ENCODE measurements around the gene TNFRSF12A.

Gene TNFRSF12A

DNA sequence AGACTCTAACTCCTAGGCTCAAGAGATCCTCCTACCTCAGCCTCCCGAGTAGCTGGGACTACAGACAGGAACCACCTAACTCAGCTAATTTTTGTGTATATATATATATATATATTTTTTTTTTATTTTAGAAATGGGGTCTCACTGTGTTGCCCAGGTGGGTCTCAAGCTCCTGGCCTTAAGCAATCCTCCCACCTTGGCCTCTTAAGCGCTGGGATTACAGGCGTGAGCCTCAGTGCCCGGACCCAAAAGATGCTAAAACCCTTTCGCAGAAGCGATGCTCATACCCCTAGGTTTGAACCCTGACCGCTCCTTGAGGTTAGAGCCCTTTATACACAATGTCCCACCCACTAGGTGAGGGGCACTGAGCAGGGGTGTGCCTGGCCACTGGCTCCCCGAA is 9.7 kb upstream of the TNFRSF12A start:
- in situ Hi-C loops (cut with HindIII; ENCODE audit: low sequenced_read_pairs) = no loop called here

DNA sequence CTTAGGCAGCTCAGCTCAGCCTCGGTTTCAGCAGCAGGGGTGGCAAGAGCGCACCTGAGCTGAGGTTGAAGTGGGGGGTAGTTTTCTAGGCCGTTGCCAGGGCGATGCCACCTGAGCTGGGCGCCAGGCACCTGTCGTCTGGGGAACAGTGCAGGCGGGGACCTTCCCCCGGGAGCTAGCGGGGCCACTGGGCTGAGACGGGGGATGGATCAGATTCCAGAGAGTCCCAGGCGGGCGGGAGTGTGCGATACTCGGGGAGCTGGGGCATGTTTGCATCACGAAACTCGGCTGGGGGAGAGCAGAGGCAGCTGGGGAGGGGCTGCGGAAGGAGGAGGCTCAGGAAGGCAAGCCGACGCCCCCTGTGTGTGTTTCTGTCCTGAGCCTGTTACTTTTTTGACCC is 7.9 kb upstream of the TNFRSF12A start:
- in situ Hi-C loops (cut with HindIII; ENCODE audit: low sequenced_read_pairs) = no loop called here

DNA sequence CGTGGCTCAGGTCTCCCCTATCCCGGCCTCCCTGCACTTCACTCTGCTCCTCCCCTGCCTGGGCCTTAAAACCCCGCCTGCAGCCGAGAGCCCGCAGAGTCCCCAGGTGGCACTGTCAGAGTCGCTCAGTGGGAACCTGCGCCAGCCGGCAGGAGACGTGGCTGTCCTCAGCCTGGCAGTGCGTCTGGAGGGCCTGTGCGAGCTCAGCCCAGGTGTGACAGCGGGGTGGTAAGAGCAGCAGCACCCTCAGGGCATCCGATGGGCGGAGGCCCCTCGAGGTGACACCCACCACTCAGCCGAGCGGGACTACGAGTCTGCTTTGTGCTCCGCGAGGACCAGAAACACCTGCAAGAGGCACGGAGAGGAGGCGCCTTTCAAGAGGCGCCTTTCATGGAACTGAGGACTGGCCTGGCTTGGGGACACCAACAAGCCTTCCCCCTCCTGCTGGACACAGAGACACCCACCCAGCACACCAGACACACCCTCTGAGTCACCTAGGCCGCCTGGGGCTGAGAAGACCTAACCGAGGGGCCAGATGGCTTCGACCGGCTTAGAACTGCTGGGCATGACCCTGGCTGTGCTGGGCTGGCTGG is 7.2 kb upstream of the TNFRSF12A start, which contains the start of gene CLDN9:
Gene CLDN9 (plus strand): TSS at position 96 of the 593 bp plus-strand sequence. CDS start 440 bp downstream, at position 536.
- in situ Hi-C loops (cut with HindIII; ENCODE audit: low sequenced_read_pairs) = no loop called here

DNA sequence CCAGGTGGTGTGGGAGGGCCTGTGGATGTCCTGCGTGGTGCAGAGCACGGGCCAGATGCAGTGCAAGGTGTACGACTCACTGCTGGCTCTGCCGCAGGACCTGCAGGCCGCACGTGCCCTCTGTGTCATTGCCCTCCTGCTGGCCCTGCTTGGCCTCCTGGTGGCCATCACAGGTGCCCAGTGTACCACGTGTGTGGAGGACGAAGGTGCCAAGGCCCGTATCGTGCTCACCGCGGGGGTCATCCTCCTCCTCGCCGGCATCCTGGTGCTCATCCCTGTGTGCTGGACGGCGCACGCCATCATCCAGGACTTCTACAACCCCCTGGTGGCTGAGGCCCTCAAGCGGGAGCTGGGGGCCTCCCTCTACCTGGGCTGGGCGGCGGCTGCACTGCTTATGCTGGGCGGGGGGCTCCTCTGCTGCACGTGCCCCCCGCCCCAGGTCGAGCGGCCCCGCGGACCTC is 6.6 kb upstream of the TNFRSF12A start:
- in situ Hi-C loops (cut with HindIII; ENCODE audit: low sequenced_read_pairs) = no loop called here

DNA sequence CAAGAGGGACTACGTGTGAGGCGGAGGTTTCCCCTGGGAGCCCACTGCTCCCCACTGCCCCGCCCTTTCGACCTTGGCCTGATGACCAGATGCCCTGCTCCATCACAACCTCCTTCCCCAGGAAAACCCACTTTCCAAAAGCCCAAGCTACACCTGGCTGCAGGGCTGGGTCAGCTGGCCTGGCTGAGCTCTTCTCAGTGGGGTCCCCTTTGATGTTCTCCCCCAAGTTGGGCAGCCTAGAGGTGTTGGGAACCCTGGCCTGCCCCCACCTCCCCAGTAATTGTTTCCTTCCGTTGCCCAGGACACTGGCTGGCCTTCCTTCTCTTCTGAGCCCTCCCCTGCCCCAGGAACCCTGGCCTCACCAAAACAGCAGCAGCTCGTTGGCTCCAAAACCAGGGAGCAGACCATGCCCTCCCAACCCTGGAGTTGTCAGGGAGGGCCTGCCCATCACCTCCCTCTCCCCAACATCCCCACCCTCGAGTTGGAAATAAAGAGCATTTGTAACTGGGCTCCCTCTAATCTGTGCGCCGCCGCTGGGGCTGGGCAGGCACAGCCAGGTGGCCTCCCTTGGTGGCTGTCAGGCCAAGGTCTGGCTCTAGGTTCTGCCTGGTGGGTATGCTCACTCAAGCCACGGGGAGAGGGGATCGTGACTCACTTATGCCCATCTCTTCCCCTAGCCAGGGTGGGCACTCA is 6.0 kb upstream of the TNFRSF12A start:
- in situ Hi-C loops (cut with HindIII; ENCODE audit: low sequenced_read_pairs) = no loop called here

DNA sequence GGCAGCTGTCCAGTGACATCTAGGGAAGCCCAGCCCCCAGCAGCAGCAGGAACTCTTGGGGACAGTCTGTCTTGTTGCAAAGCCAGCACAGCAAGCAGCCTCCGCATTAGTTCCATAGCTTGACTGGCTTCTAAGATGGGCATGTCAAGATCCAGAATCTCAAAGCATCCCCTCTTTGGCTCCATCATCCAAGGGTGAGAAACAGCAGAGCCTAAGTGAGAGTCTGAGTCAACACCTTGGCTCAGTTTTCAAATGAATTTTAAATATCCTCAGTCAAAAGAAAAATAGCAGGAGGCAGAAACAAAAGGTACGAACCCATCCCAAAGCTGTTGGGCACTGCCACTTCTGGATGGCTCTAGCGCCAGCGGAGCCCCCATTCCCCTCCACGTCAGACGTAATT is 5.2 kb upstream of the TNFRSF12A start:
- in situ Hi-C loops (cut with HindIII; ENCODE audit: low sequenced_read_pairs) = no loop called here

DNA sequence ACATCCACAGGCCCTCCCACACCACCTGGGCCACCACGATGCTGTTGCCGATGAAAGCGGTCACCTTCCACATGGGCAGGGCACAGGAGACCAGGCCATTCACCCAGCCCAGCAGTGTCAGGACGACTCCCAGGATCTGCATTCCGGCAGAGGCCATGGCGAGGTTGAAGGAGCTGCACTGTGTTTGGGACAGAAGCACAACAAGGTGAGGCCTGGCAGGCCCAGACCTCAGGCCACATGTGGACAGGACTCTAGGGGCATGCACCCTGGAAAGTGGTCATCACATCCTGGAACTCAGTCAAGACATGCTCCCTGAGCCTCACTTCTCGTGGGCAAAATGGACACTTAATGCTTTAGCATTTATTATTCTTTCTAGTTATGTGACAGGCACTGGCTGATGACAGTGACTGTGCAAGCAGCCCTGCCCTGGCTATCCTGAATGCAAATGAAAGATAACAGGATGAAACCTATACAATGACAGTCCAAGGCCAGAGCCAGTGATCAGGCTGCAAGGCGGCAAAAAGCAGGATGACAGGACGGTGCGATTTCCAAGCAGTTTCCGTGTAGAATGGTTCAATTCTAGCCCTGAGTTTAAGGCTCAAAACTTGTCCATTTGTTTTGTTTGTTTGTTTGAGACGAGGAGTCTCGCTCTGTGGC is 4.2 kb upstream of the TNFRSF12A start:
- in situ Hi-C loops (cut with HindIII; ENCODE audit: low sequenced_read_pairs) = no loop called here

DNA sequence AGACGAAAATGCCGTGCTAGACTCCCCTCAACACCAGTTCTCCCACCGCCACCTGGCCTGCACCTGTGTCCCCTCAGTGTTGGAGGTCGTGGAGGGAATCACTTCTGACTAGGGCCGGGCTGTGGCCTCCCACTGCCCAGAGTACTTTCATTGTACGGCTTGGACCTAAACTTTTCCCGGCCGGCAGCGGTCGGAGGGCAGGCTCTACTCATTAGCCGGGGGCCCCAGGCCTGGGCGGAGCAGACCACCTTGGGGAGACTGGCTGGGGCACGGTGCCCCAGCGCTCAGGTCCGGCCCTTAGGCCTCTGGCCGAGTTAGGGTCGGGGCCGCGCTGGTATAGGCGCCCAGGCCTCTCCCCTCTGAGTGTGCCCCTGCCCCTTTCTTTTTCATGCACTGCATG is 2.8 kb upstream of the TNFRSF12A start:
- in situ Hi-C loops (cut with HindIII; ENCODE audit: low sequenced_read_pairs) = no loop called here

DNA sequence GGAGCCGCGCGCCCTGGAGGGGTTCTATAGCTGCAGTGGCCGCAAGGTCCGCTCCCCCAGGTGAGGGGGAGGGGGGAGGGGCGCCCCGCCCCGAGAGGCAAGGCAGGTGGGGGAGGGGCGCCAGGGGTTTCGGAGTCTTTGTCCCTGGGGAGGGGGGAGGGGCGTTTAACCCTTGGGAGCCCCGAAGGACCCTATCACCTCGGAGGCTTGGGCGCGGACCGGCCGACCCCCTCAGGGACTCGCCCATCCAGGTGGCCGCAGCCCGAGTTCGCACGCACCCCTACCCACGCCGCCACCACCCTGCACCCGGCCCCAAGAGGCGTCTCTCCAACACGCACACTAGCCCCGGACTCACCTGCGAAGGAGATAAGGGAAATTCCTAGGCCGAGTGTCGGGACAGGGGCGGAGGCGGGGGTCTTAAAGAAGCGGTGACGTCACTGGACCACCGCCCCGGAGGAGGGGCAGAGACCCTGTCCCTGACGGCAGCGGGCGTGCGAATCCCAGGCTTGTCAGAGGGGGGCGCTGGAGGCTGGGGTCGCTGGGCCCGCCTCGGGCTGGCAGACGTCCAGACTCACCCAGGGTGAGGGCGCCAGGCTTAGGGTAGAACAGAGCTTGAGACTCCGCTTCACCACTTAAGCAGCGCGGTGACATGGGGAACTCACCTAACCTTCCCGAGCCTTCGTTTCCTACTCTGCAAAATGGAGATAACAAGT is 2.2 kb upstream of the TNFRSF12A start, which contains the start of gene CLDN6:
Gene CLDN6 (minus strand): TSS at position 390 of the 713 bp plus-strand sequence. CDS start 2,162 bp downstream, outside the sequence.
- in situ Hi-C loops (cut with HindIII; ENCODE audit: low sequenced_read_pairs) = no loop called here

DNA sequence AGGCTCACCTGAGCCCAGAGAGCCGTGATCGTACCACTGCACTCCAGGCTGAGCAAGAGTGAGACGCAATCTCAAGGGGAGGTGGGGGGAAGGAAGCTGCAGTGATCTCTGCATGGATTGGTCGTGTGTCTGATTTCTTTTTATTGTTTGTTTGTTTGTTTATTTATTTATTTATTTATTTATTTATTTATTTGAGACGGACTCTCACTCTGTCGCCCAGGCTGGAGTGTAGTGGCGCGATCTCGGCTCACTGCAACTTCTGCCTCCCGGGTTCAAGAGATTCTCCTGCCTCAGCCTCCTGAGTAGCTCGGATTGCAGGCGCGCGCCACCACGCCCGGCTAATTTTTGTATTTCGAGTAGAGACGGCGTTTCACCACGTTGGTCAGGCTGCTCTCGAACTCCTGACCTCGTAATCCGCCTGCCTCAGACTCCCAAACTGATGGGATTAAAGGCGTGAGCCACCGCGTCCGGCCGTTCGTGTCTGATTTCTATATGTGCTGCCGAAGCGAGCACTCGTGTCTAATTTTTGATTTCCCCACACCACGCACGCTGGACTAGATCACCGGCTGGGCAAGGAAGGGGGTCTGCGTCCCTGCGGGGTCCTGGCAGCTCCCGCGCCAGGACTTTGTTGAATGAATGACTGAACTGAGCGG is 448 bp upstream of the TNFRSF12A start:
- in situ Hi-C loops (cut with HindIII; ENCODE audit: low sequenced_read_pairs) = no loop called here

DNA sequence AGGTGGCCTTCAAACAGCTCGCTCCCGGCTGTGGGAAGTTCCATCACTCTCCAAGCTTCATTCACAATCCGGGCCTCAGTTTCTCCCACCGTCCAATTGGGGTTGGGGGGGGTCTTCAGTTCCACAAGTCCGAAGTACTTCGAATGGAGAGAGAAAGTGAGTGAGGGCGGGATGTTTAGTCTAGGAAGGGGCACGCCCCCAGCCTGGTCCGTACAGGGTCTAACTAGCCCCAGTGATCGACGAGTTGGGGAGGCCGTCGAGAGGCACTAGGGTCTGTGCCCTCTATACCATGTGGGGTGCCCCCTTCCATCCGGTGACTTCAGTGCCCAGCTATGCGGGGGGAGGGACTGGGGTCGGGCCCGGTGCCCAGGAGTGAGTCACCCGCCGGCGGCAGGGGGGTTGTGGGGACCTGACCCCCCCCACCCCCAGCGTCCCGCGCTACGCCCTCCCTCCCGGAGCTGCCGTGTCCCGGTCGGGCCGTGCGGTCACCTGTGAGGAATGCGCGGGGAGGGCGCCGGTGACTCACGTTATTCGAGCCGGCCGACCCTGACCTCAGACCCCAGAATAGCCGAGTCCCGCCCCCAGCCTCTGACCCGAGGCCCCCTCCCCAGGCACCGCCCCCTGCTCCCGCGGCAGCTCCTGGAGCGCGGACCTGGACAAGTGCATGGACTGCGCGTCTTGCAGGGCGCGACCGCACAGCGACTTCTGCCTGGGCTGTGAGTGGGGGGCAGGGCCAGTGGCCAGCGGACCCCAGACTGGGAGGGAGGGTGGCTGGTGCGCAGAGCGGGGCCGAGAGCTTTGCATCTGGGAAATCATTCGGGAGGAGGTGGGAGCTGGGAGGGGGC is 658 bp downstream of the TNFRSF12A start:
- in situ Hi-C loops (cut with HindIII; ENCODE audit: low sequenced_read_pairs) = no loop called here

DNA sequence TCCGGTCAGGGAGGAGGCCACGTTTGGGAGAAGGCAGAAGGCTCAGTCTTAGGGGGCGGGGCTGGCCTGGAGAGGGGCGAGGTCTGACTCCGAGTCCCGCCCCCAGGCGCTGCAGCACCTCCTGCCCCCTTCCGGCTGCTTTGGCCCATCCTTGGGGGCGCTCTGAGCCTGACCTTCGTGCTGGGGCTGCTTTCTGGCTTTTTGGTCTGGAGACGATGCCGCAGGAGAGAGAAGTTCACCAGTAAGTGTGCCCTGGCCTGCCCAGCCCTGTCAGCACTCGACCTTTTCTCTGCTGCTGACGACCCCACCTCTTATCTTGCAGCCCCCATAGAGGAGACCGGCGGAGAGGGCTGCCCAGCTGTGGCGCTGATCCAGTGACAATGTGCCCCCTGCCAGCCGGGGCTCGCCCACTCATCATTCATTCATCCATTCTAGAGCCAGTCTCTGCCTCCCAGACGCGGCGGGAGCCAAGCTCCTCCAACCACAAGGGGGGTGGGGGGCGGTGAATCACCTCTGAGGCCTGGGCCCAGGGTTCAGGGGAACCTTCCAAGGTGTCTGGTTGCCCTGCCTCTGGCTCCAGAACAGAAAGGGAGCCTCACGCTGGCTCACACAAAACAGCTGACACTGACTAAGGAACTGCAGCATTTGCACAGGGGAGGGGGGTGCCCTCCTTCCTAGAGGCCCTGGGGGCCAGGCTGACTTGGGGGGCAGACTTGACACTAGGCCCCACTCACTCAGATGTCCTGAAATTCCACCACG is 1.5 kb downstream of the TNFRSF12A start:
- in situ Hi-C loops (cut with HindIII; ENCODE audit: low sequenced_read_pairs) = no loop called here

DNA sequence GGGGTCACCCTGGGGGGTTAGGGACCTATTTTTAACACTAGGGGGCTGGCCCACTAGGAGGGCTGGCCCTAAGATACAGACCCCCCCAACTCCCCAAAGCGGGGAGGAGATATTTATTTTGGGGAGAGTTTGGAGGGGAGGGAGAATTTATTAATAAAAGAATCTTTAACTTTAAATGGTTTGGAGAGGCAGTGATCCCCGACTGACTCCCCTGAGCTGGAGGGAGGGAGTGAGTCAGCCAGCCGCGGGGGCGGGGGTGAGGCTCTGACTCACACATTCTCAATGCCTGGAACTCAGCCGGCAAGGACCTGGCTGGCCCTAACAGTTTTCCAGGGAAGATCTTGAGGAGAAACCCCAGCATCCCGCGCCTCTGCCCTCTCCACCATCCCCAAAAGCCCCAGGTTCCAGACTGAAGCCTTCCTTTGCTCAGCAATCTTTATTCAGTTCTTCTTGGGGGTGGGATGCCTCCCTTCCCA is 2.1 kb downstream of the TNFRSF12A start:
- in situ Hi-C loops (cut with HindIII; ENCODE audit: low sequenced_read_pairs) = no loop called here

DNA sequence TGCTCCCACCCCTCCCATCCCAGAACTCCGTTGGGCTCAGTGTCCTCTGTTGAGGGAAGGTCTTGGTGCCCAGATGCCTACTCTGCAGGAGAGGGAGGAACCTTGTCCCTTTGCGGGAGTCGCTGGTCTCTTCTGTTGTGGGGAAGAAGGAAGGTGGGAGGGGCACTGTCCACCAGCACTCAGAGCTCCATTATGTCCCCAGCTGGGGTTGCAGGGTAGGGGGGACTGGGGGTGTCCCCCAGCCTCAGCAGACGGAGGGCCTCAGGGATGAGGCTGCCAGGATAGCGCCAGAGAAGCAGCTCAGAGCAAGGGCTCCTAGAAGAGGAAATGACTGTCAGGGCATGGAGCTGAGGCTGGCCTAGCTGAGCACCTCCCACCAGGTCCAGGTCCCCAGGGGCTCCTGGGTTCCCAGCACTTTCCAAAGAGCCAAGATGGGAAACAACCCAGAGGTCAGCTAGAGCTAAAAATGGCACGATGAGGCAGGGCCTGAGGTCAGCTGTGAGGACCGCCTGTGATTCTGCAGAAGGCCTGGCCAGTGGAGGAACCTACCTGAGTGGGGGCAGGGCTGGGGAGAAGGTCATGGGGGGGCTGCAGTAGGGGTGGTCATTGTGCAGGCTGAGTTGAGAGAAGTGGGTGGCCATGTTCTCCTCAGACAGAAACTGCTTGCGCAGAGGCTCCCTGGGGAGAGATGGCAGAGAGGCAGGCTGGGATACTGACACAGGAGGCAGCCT is 2.7 kb downstream of the TNFRSF12A start:
- in situ Hi-C loops (cut with HindIII; ENCODE audit: low sequenced_read_pairs) = no loop called here

DNA sequence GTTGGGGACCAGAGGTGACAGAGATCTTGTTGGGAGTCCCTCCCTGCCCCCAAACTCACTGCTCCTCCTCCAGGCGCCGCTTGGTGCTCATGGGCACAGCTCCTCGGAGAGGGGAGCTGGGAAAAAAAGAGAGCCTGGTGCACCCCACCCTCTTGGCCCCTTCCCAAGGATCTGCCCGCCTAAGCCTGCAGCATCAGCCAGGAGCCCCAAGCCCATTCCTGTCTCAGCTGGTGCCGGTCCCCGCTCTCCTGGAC is 3.2 kb downstream of the TNFRSF12A start:
- in situ Hi-C loops (cut with HindIII; ENCODE audit: low sequenced_read_pairs) = no loop called here

DNA sequence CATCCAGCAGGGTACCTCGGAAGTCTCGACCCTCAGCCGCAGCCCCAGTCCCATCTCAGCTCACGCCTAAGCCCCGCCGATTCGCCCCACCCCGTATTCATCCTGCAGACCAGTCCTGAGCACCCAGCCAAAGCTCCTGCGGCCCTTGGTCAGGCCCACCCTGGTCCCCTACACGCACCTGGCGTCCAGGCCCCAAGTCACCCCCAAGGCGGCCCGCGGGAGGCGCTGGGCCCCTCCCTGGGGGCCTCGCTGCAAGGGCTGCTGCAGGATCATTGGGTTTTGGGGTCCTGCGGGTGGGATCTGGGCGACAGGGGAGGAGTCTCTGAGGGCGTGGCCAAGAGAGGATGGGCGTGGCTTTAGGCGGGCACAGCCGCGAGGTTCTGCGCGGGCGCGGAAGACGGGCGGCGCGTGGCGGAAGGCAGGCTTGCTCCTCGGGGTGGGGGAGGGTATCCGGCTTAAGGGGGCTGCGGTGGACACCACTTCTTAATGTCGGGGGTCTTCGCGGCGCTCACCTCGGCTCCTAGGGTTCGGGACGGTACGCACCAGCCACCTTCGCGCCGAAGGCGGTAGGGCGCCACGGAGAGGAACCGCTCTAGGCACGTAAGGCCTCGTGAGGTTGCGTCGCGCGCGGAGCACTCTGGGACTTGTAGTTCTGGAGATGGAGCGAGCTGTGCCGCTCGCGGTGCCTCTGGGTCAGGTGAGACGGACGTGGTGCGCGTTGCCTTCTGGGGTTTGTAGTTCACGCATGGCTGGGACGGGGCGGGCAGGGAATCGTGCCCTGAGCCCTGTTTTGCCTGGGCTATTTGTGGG is 3.7 kb downstream of the TNFRSF12A start, which contains the start of the genes HCFC1R1 and THOC6:
Gene HCFC1R1 (minus strand): TSS at position 274 of the 810 bp plus-strand sequence. CDS start 1 bp downstream, at position 273.
Gene THOC6 (plus strand): TSS at position 367 of the 810 bp plus-strand sequence. CDS start 292 bp downstream, at position 659.
- in situ Hi-C loops (cut with HindIII; ENCODE audit: low sequenced_read_pairs) = no loop called here

Measured in DLD1 (cell line).